IMR-90 (cell line): ENCODE data around the gene DHX34. TPM values are rescaled to one million over a fixed set of nuclear protein-coding genes. Genes with fewer than 3 reads are reported as not detected.

Experiments
- ATAC-seq: fragments of 200-7000 bp; cut with Tn5 transposase; 2 replicates; pipeline ENCODE4 v1.9.1; 2020; ENCODE audit warnings: low read depth, mild to moderate bottlenecking, moderate library complexity
- BruUV-seq: library from RNA; stranded (reverse); fragments of 400-500 nt; replicated peaks from 2 replicates; lab custom pipeline; 2021; lab: Mats Ljungman, UMichigan
- CTCF ChIA-PET: fragments of 300-600 bp; formaldehyde crosslinking; extraction: SDS; loops from one replicate; lab custom pipeline; 2021; ENCODE audit warnings: antibody characterized with exemption; lab: Yijun Ruan, JAX
- POLR2A ChIA-PET: fragments of 300-600 bp; sonication (Branson Sonifier 250); formaldehyde crosslinking; loops from one replicate; lab custom pipeline; 2022; ENCODE audit warnings: antibody characterized with exemption; ENCODE audit not compliant: unreplicated experiment; lab: Charles Lee
- DNase-seq: peaks from one replicate; pipeline ENCODE4 v3.0.0; 2013
- H2AFZ ChIP-seq: replicated peaks from 2 replicates; pipeline ENCODE3; 2013; ENCODE audit warnings: low read length, mild to moderate bottlenecking; ENCODE audit not compliant: poor library complexity
- H2AK5ac ChIP-seq: 2 replicates; pipeline ENCODE4 v1.6.1; 2013; ENCODE audit warnings: low read depth, low read length, inconsistent platforms
- H2AK9ac ChIP-seq: replicated peaks from 2 replicates; pipeline ENCODE3; 2013; ENCODE audit warnings: mild to moderate bottlenecking, low read depth, low read length, moderate library complexity; ENCODE audit not compliant: poor library complexity
- H2BK120ac ChIP-seq: 2 replicates; pipeline ENCODE4 v1.6.1; 2013; ENCODE audit warnings: low read depth, low read length, inconsistent platforms
- H2BK15ac ChIP-seq: 3 replicates; pipeline ENCODE4 v1.6.1; 2013; ENCODE audit warnings: low read depth, low read length, inconsistent platforms
- H2BK20ac ChIP-seq: 2 replicates; pipeline ENCODE4 v1.6.1; 2013; ENCODE audit warnings: low read depth, mild to moderate bottlenecking, inconsistent platforms, low read length, moderate library complexity
- H2BK5ac ChIP-seq: 2 replicates; pipeline ENCODE4 v1.6.1; 2013; ENCODE audit warnings: mild to moderate bottlenecking, low read depth, low read length, inconsistent platforms; ENCODE audit not compliant: poor library complexity, severe bottlenecking
- H3K14ac ChIP-seq: replicated peaks from 2 replicates; pipeline ENCODE4 v1.6.1; 2013; ENCODE audit warnings: low read depth, low read length, inconsistent platforms
- H3K18ac ChIP-seq: 2 replicates; pipeline ENCODE4 v1.6.1; 2013; ENCODE audit warnings: low read depth, low read length, control low read depth
- H3K23ac ChIP-seq: 2 replicates; pipeline ENCODE4 v1.6.1; 2013; ENCODE audit warnings: low read depth, low read length, inconsistent platforms
- H3K27ac ChIP-seq: 2 replicates; pipeline ENCODE4 v1.5.1; 2013; ENCODE audit warnings: mild to moderate bottlenecking, control low read depth, low read length; ENCODE audit not compliant: insufficient read depth
- H3K27me3 ChIP-seq: 2 replicates; pipeline ENCODE4 v1.6.1; 2013; ENCODE audit warnings: low read length; ENCODE audit not compliant: control insufficient read depth, insufficient read depth
- H3K36me3 ChIP-seq: 2 replicates; pipeline ENCODE4 v1.6.1; 2013; ENCODE audit warnings: low read length, mixed read lengths; ENCODE audit not compliant: control insufficient read depth, insufficient read depth
- H3K4ac ChIP-seq: 2 replicates; pipeline ENCODE4 v1.6.1; 2013; ENCODE audit warnings: low read depth, low read length, inconsistent platforms
- H3K4me1 ChIP-seq: 2 replicates; pipeline ENCODE4 v1.6.1; 2013; ENCODE audit warnings: low read length, mixed read lengths; ENCODE audit not compliant: control insufficient read depth, insufficient read depth
- H3K4me2 ChIP-seq: 2 replicates; pipeline ENCODE4 v1.6.1; 2013; ENCODE audit warnings: low read depth, mild to moderate bottlenecking, control low read depth, low read length, moderate library complexity
- H3K4me3 ChIP-seq: 2 replicates; pipeline ENCODE4 v1.5.1; 2013; ENCODE audit warnings: low read depth, mild to moderate bottlenecking, control low read depth, low read length, moderate library complexity; ENCODE audit not compliant: insufficient read depth
- H3K56ac ChIP-seq: 2 replicates; pipeline ENCODE4 v1.6.1; 2013; ENCODE audit warnings: low read length, inconsistent platforms; ENCODE audit not compliant: insufficient read depth; ENCODE audit errors: extremely low read depth
- H3K79me1 ChIP-seq, 2 experiments: 2 replicates each; pipeline ENCODE4 v1.6.1; 2013; ENCODE audit warnings: low read length in 2 of 2, inconsistent platforms in 1 of 2, low read depth in 1 of 2
- H3K9ac ChIP-seq: 2 replicates; pipeline ENCODE4 v1.6.1; 2013; ENCODE audit warnings: low read depth, low read length, control low read depth
- H3K9me1 ChIP-seq: 2 replicates; pipeline ENCODE4 v1.6.1; 2013; ENCODE audit warnings: low read length, inconsistent platforms; ENCODE audit not compliant: insufficient read depth
- H3K9me3 ChIP-seq: 2 replicates; pipeline ENCODE4 v1.6.1; 2013; ENCODE audit warnings: low read length; ENCODE audit not compliant: control insufficient read depth, insufficient read depth
- H4K20me1 ChIP-seq: 2 replicates; pipeline ENCODE4 v1.6.1; 2013; ENCODE audit warnings: low read length, inconsistent platforms; ENCODE audit not compliant: insufficient read depth
- H4K5ac ChIP-seq: 2 replicates; pipeline ENCODE4 v1.6.1; 2013; ENCODE audit warnings: mild to moderate bottlenecking, low read depth, low read length, control low read depth
- H4K8ac ChIP-seq, 2 experiments: 2 replicates each; pipeline ENCODE4 v1.6.1; 2013; ENCODE audit warnings: low read depth in 2 of 2, low read length in 2 of 2, control low read depth in 1 of 2, inconsistent platforms in 1 of 2
- H4K91ac ChIP-seq: 2 replicates; pipeline ENCODE4 v1.6.1; 2013; ENCODE audit warnings: low read depth, low read length, inconsistent platforms; ENCODE audit not compliant: insufficient read depth
- RAD21 ChIP-seq: IDR thresholded peaks from 2 replicates; pipeline ENCODE4 v1.6.1; 2012; ENCODE audit warnings: low read length, improper control_type of control experiment
- WGBS, 2 experiments: methylation state at CpG; one replicate each; pipeline versions ENCODE4 v1.1.5 to v1.1.7; 2013; ENCODE audit warnings: missing lambda C conversion rate in 2 of 2; ENCODE audit not compliant: insufficient read length in 1 of 2; ENCODE audit errors: extremely low coverage in 2 of 2; 5-methylcytosine and 5-hydroxymethylcytosine counted together
- dilution Hi-C: fragments of 300-500 bp; cut with HindIII; formaldehyde crosslinking; loops from one replicate; pipeline ENCODE4 v1.14.3; 2018; ENCODE audit warnings: low sequenced_read_pairs; ENCODE audit not compliant: unreplicated experiment
- in situ Hi-C: fragments of 300-500 bp; cut with MboI; formaldehyde crosslinking; loops from 3 replicates; pipeline ENCODE4 v1.14.3; 2019; ENCODE audit warnings: low sequenced_read_pairs, inconsistent platforms, mixed read lengths
- intact Hi-C: fragments of 100-400 bp; cut with micrococcal nuclease; formaldehyde crosslinking; loops from 2 replicates; pipeline ENCODE4 v1.10.0; 2022
- polyA plus RNA-seq, 3 experiments: library from polyadenylated mRNA; depleted of rRNA; stranded (reverse); fragments of >200 nt; gene quantifications; 2 replicates each; pipeline ENCODE4 v1.2.3, GENCODE V29; 2012; ENCODE audit warnings: low replicate concordance in 1 of 3
- total RNA-seq: library from RNA; depleted of rRNA; stranded (reverse); fragments of >200 nt; gene quantifications from 2 replicates; pipeline ENCODE4 v1.2.3, GENCODE V29; 2012

Gene DHX34
- total and polyA plus RNA-seq, 2 of the 4 experiments (the other 2 are of a cell fraction) = 4.5 to 13.7 TPM

- intact Hi-C loops = no loop called here
- H3K18ac ChIP-seq = no peak overlapping the region
- POLR2A ChIA-PET = no interaction called here
- ATAC-seq (no peak), DNase-seq (no peak)
- H3K27me3 ChIP-seq = no peaks in the 10 kb centered on the region
- no peak overlapping the region for H3K23ac ChIP-seq
- H3K14ac ChIP-seq = no peak overlapping the region
- H2BK15ac ChIP-seq = no peak overlapping the region
- H3K4ac ChIP-seq = no peak overlapping the region
- H2AK5ac ChIP-seq = no peak overlapping the region
- H3K36me3 ChIP-seq = peaks cover 51% of the 10 kb centered on the region
- in situ Hi-C loops = no loop called here
- H3K4me1 ChIP-seq = 0 out of 2 replicates have a peak, but pooled peaks cover 2% of the 10 kb centered on the region
- H3K4me3 ChIP-seq = no peak overlapping the region
- H3K4me2 ChIP-seq = no peak overlapping the region
- H3K9me3 ChIP-seq = no peaks in the 10 kb centered on the region
- H3K79me1 ChIP-seq = peaks cover 0 to 29% of the 10 kb centered on the region in 2 experiments; a peak in 2 of 4 replicates
- H2BK5ac ChIP-seq = no peak overlapping the region
- H4K91ac ChIP-seq = no peak overlapping the region
- 98% methylated on average over 7 of the region's 21 CpGs; no CpG with 5 or more reads in 1 of the 2 experiments for WGBS, 2 experiments
- H2AFZ ChIP-seq = no peak overlapping the region
- H3K9me1 ChIP-seq = peaks cover 3% of the 10 kb centered on the region
- H3K56ac ChIP-seq = no peak overlapping the region
- H3K9ac ChIP-seq = no peak overlapping the region
- H2BK120ac ChIP-seq = no peak overlapping the region
- H2AK9ac ChIP-seq = no peak overlapping the region
- no peak overlapping the region for H4K8ac ChIP-seq
- CTCF ChIA-PET = interaction anchor here (0.6 kb wide), 1 partner anchor 128 kb away, joined by 4 read pairs; no protein-coding TSS in a partner anchor
- no peak for TF ChIP-seq RAD21
- H4K20me1 ChIP-seq = peaks cover 6% of the 10 kb centered on the region
- dilution Hi-C loops = no loop called here
- BruUV-seq = no TSS peak
- no peak overlapping the region for H4K5ac ChIP-seq
- no peak overlapping the region for H2BK20ac ChIP-seq
- H3K27ac ChIP-seq = no peak overlapping the region
Observed at GRCh38 chr19:47362321-47362720, 13.2 kb downstream of the DHX34 start.
